ENCODE data around the gene VIM. TPM values are rescaled to one million over a fixed set of nuclear protein-coding genes. Genes with fewer than 3 reads are reported as not detected.
"Not testable (repeated sequence)": the region's sequence is repeated elsewhere in the genome, so short reads cannot be mapped to it uniquely, and the experiment has no call there.

The VIM gene
- total and polyA plus RNA-seq, 3 experiments from 2014 or later, result 513 to 1,243 (median 1,217) TPM

GRCh38 chr10:17266549-17266948 lies 38.5 kb downstream of the VIM start:
- DNase-seq; H3K4me1 Mint-ChIP-seq; POLR2A ChIA-PET; H3K36me3 ChIP-seq (ENCODE audit: insufficient read depth, low read length); H3K36me3 Mint-ChIP-seq; H3K4me1 ChIP-seq (ENCODE audit: insufficient read depth, low read length); H3K4me3 ChIP-seq (ENCODE audit: low read length); H3K4me3 Mint-ChIP-seq; H3K27ac ChIP-seq (ENCODE audit: low read depth, low read length); H3K27ac Mint-ChIP-seq; H3K27me3 ChIP-seq (ENCODE audit: insufficient read depth, low read length, poor library complexity, severe bottlenecking): not testable (repeated sequence)
- Mint-ChIP-seq H3K27me3 (peaks cover 4 to 33% of the 10 kb centered on the region in 2 donors), H3K9me3 (peaks cover 7 to 35% (median 29%) of the 10 kb centered on the region in 5 donors)
- peaks cover 16% of the 10 kb centered on the region for H3K9me3 ChIP-seq (ENCODE audit: low read length)
- CTCF ChIA-PET, result interaction anchor here (0.7 kb wide), 1 partner anchor 8 kb away, joined by 3 read pairs; no protein-coding TSS in a partner anchor

- Histone ChIP-seq H3K4me3 (ENCODE audit: low read length) (no peak overlapping the region), H3K9me3 (ENCODE audit: low read length) (no peaks in the 10 kb centered on the region), H3K27ac (ENCODE audit: low read depth, low read length) (no peak overlapping the region), H3K36me3 (ENCODE audit: insufficient read depth, low read length) (no peaks in the 10 kb centered on the region), H3K4me1 (ENCODE audit: insufficient read depth, low read length) (no peaks in the 10 kb centered on the region), H3K27me3 (ENCODE audit: insufficient read depth, low read length, poor library complexity, severe bottlenecking) (no peaks in the 10 kb centered on the region)
- Mint-ChIP-seq H3K27ac (no peak overlapping the region), H3K36me3 (peaks cover 0 to 13% (median 0%) of the 10 kb centered on the region in 3 donors), H3K4me3 (no peak overlapping the region), H3K27me3 (peaks cover 7 to 54% of the 10 kb centered on the region in 2 donors), H3K4me1 (no peaks in the 10 kb centered on the region), H3K9me3 (peaks cover 0 to 5% (median 3%) of the 10 kb centered on the region in 5 donors)
- POLR2A ChIA-PET, result no interaction called here
- no peak for DNase-seq
- CTCF ChIA-PET, result no interaction called here
Observed at GRCh38 chr10:17272648-17273047, 44.6 kb downstream of the VIM start.

DNA sequence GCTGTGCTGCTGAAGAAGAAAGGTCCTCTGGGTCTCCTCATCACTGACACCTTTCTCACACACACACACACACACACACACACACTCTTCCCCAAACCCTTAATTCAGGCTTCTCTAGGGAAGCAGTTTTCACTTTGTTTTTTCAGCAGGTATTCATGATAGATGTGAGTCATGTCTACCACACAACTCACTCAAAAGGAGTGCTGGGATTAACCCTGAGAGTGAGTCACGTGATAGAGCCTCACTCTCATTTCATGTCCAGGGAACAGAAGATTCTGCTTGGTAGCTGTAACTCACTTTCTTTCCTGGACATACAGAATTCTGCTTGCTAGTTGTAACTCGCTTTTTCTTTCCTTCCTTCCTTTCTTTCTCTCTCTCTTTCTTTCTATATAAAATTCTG lies 45.4 kb downstream of the VIM start:
- no peak overlapping the region for H3K4me3 Mint-ChIP-seq
- Histone ChIP-seq H3K9me3 (ENCODE audit: low read length) (no peaks in the 10 kb centered on the region), H3K27ac (ENCODE audit: low read depth, low read length) (no peak overlapping the region), H3K4me1 (ENCODE audit: insufficient read depth, low read length) (no peaks in the 10 kb centered on the region), H3K36me3 (ENCODE audit: insufficient read depth, low read length) (no peaks in the 10 kb centered on the region), H3K27me3 (ENCODE audit: insufficient read depth, low read length, poor library complexity, severe bottlenecking) (no peaks in the 10 kb centered on the region), H3K4me3 (ENCODE audit: low read length) (no peak overlapping the region)
- H3K4me1 Mint-ChIP-seq, result no peaks in the 10 kb centered on the region
- H3K9me3 Mint-ChIP-seq, result peaks cover 0 to 6% (median 5%) of the 10 kb centered on the region in 5 donors
- POLR2A ChIA-PET, result no interaction called here
- CTCF ChIA-PET, result no interaction called here
- H3K27ac Mint-ChIP-seq, result no peak overlapping the region
- H3K36me3 Mint-ChIP-seq, result peaks cover 0 to 13% (median 0%) of the 10 kb centered on the region in 3 donors
- no peak for DNase-seq
- peaks cover 7 to 51% of the 10 kb centered on the region in 2 donors for H3K27me3 Mint-ChIP-seq

DNA sequence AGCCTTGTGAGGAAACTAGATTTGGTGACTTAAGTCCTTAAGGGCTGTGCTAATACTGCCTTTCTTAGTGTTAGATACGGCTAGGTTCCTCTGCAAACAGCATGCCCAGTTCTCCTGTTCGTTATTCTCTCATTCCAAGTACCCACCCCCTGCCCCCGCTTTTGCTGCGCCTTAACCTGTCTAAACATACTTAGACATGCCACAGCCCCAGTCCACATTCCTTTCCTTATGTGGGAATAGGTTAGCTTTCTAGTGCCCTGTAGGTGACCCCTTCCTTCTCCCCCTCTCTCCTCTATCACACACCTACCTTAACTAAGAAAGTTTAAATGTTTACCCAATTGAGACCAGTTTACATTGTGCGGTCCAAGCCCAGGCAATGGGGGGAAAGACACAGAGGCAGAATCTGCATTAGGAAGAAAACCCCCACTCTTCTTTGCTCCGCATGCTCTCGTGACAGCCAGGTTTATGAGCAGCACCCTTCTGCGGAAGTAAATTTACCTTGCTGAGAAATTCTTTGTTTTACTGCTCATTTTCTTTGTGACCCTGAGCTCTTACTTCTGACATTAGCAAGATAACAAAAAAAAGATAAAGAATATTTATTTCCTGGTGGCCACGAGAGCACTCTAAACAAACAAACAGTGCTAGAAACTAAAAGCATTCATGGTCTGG lies 48.8 kb downstream of the VIM start:
- ChIA-PET POLR2A (no interaction called here), CTCF (interaction anchor here (1.3 kb wide), 1 partner anchor 9 kb away, joined by 3 read pairs; no protein-coding TSS in a partner anchor)
- DNase-seq, result no peak
- H3K27ac Mint-ChIP-seq, result no peak overlapping the region
- H3K27me3 Mint-ChIP-seq, result peaks cover 7 to 38% of the 10 kb centered on the region in 2 donors
- no peak overlapping the region for H3K27ac ChIP-seq (ENCODE audit: low read depth, low read length)
- no peaks in the 10 kb centered on the region for H3K4me1 Mint-ChIP-seq
- H3K36me3 Mint-ChIP-seq, result peaks cover 0 to 20% (median 0%) of the 10 kb centered on the region in 3 donors
- H3K9me3 ChIP-seq (ENCODE audit: low read length), result no peaks in the 10 kb centered on the region
- no peak overlapping the region for H3K4me3 ChIP-seq (ENCODE audit: low read length)
- H3K27me3 ChIP-seq (ENCODE audit: insufficient read depth, low read length, poor library complexity, severe bottlenecking), result no peaks in the 10 kb centered on the region
- H3K4me1 ChIP-seq (ENCODE audit: insufficient read depth, low read length), result no peaks in the 10 kb centered on the region
- H3K36me3 ChIP-seq (ENCODE audit: insufficient read depth, low read length), result no peaks in the 10 kb centered on the region
- peaks cover 3 to 14% (median 10%) of the 10 kb centered on the region in 5 donors for H3K9me3 Mint-ChIP-seq
- no peak overlapping the region for H3K4me3 Mint-ChIP-seq

DNA sequence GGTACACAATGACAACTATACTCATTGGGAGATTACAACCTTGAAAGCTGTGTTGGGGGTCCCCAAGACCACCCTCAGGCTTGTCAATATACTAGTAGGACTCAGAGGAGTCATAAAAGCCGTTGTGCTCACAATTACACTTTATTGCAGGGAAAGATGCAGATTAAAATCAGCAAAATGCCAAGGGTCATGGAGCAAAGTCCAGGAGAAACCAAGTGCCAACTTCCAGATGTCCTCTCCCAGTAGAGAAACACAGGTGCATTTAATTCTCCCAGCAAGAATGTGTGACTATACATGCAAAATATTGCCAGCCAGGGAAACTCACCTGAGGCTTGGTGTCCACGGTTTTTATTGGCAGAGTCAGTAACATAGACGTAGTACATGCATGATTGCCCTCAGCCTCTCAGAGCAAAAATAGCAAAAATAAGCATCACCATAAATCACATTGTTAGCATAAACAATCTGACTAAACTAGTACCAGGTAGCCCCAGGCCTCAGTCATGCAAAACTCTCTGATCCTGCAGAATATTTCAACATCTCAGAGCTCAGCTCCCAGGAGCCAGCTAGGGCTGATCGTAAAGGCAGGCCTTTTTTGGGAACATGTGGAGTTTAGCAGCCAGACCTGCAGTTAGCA lies 50.7 kb downstream of the VIM start:
- no peak for DNase-seq
- Mint-ChIP-seq H3K36me3 (peaks cover 0 to 23% (median 0%) of the 10 kb centered on the region in 3 donors), H3K4me3 (no peak overlapping the region), H3K9me3 (peaks cover 3 to 19% (median 17%) of the 10 kb centered on the region in 5 donors), H3K27me3 (peaks cover 4 to 41% of the 10 kb centered on the region in 2 donors), H3K4me1 (no peaks in the 10 kb centered on the region), H3K27ac (no peak overlapping the region)
- no peak overlapping the region for H3K27ac ChIP-seq (ENCODE audit: low read depth, low read length)
- H3K4me1 ChIP-seq (ENCODE audit: insufficient read depth, low read length), result no peaks in the 10 kb centered on the region
- H3K9me3 ChIP-seq (ENCODE audit: low read length), result no peaks in the 10 kb centered on the region
- H3K36me3 ChIP-seq (ENCODE audit: insufficient read depth, low read length), result no peaks in the 10 kb centered on the region
- CTCF ChIA-PET, result no interaction called here
- no peak overlapping the region for H3K4me3 ChIP-seq (ENCODE audit: low read length)
- no peaks in the 10 kb centered on the region for H3K27me3 ChIP-seq (ENCODE audit: insufficient read depth, low read length, poor library complexity, severe bottlenecking)
- POLR2A ChIA-PET, result no interaction called here

DNA sequence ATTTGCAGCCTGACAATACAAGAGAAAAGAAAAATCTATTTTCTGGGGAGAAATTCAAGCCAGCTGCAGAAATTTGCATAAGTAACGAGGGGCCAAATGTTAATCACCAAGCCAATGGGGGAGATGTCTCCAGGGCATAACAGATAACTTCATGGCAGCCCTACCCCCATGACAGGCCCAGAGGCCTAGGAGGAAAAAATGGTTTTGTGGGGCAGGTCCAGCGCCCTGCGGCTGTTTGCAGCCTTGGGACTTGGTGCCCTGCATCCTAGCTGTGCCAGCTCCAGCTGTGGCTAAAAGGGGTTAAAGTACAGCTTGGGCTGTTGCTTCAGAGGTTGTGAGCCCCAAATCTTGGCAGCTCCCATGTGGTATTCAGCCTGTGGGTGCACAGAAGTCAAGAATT lies 54.3 kb downstream of the VIM start:
- Histone ChIP-seq H3K36me3 (ENCODE audit: insufficient read depth, low read length) (no peaks in the 10 kb centered on the region), H3K4me1 (ENCODE audit: insufficient read depth, low read length) (no peaks in the 10 kb centered on the region), H3K27me3 (ENCODE audit: insufficient read depth, low read length, poor library complexity, severe bottlenecking) (no peaks in the 10 kb centered on the region), H3K27ac (ENCODE audit: low read depth, low read length) (no peak overlapping the region), H3K4me3 (ENCODE audit: low read length) (no peak overlapping the region), H3K9me3 (ENCODE audit: low read length) (no peaks in the 10 kb centered on the region)
- POLR2A ChIA-PET, result no interaction called here
- no peak for DNase-seq
- CTCF ChIA-PET, result no interaction called here
- Mint-ChIP-seq H3K9me3 (peaks cover 3 to 17% (median 14%) of the 10 kb centered on the region in 5 donors), H3K36me3 (peaks cover 0 to 10% (median 0%) of the 10 kb centered on the region in 3 donors), H3K4me3 (no peak overlapping the region), H3K4me1 (no peaks in the 10 kb centered on the region), H3K27ac (no peak overlapping the region), H3K27me3 (peaks cover 6 to 23% of the 10 kb centered on the region in 2 donors)

- Mint-ChIP-seq H3K27me3 (peaks cover 14 to 29% of the 10 kb centered on the region in 2 donors), H3K36me3 (peaks cover 0 to 4% (median 0%) of the 10 kb centered on the region in 3 donors), H3K27ac (no peak overlapping the region), H3K4me1 (no peaks in the 10 kb centered on the region), H3K9me3 (peaks cover 3 to 10% (median 6%) of the 10 kb centered on the region in 5 donors), H3K4me3 (no peak overlapping the region)
- no peak for DNase-seq
- no peaks in the 10 kb centered on the region for H3K27me3 ChIP-seq (ENCODE audit: insufficient read depth, low read length, poor library complexity, severe bottlenecking)
- no peaks in the 10 kb centered on the region for H3K9me3 ChIP-seq (ENCODE audit: low read length)
- ChIA-PET POLR2A (no interaction called here), CTCF (no interaction called here)
- no peaks in the 10 kb centered on the region for H3K36me3 ChIP-seq (ENCODE audit: insufficient read depth, low read length)
- H3K27ac ChIP-seq (ENCODE audit: low read depth, low read length), result no peak overlapping the region
- H3K4me3 ChIP-seq (ENCODE audit: low read length), result no peak overlapping the region
- no peaks in the 10 kb centered on the region for H3K4me1 ChIP-seq (ENCODE audit: insufficient read depth, low read length)
Observed at GRCh38 chr10:17286562-17287550, 58.8 kb downstream of the VIM start.

Measured in CD8-positive, alpha-beta memory T cell (primary cell).